AG04449 (cell line): Measurements from ENCODE around the gene NUDT6.
"Not testable (repeated sequence)": the region's sequence is repeated elsewhere in the genome, so short reads cannot be mapped to it uniquely, and the experiment has no call there.

ENCODE experiments used
- CTCF ChIA-PET: fragments of 350-600 bp; formaldehyde crosslinking; extraction: SDS; loops from one replicate; lab custom pipeline; 2021; ENCODE audit warnings: antibody characterized with exemption; lab: Yijun Ruan, JAX
- POLR2A ChIA-PET: fragments of 400-600, 350-600 bp; formaldehyde crosslinking; extraction: SDS; loops from one replicate; lab custom pipeline; 2020; ENCODE audit warnings: antibody characterized with exemption, inconsistent platforms; lab: Yijun Ruan, JAX
- DNase-seq: peaks from one replicate; pipeline ENCODE4 v3.0.0-alpha.2; 2010; ENCODE audit warnings: low read depth, low spot score
- H3K4me3 ChIP-seq: 2 replicates; pipeline ENCODE4 v1.5.1; 2011; ENCODE audit warnings: low read depth, mild to moderate bottlenecking, control low read depth, low read length
- TF ChIP-seq, protein P1 (sequence below): IDR thresholded peaks from one replicate; pipeline ENCODE4 v1.5.1; 2011; ENCODE audit warnings: mild to moderate bottlenecking, moderate library complexity, low read length, control low read depth, inconsistent platforms; ENCODE audit not compliant: insufficient read depth; ENCODE audit errors: missing control alignments

NUDT6 gene

GRCh38 chr4:122946142-122946541, 23.7 kb upstream of the NUDT6 start:
- POLR2A ChIA-PET: no interaction called here
- no peak for DNase-seq
- CTCF ChIA-PET: no interaction called here
- TF ChIP-seq, protein P1, sequence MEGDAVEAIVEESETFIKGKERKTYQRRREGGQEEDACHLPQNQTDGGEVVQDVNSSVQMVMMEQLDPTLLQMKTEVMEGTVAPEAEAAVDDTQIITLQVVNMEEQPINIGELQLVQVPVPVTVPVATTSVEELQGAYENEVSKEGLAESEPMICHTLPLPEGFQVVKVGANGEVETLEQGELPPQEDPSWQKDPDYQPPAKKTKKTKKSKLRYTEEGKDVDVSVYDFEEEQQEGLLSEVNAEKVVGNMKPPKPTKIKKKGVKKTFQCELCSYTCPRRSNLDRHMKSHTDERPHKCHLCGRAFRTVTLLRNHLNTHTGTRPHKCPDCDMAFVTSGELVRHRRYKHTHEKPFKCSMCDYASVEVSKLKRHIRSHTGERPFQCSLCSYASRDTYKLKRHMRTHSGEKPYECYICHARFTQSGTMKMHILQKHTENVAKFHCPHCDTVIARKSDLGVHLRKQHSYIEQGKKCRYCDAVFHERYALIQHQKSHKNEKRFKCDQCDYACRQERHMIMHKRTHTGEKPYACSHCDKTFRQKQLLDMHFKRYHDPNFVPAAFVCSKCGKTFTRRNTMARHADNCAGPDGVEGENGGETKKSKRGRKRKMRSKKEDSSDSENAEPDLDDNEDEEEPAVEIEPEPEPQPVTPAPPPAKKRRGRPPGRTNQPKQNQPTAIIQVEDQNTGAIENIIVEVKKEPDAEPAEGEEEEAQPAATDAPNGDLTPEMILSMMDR: no peak
- H3K4me3 ChIP-seq: no peak overlapping the region

- CTCF ChIA-PET, POLR2A ChIA-PET, H3K4me3 ChIP-seq, DNase-seq: not testable (repeated sequence)
Measured at GRCh38 chr4:122945136-122945535, 22.7 kb upstream of the NUDT6 start.

DNA sequence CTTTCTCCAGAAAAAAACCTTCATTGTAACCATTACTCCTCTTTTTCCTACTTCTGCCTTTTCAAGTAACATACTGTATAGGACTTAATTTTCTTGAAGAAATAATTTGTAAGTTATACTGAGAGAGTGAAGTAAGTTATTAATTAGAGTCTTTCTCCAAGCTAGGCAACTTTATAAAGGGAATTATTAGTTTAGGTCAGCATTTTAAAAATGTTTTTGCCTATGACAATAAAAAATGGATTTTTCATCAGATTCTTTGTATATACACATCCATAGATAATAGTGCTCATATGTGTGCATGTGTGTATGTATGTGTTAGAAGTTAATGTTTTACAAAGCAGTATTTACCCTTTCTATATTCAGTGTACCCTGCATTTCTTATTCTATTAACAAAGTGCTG, 10.4 kb upstream of the NUDT6 start:
- CTCF ChIA-PET: interaction anchor here (0.6 to 5.1 kb wide), 6 partner anchors 174 to 354 kb away, joined by 3 to 72 read pairs (median 9); partner anchors contain the start of gene BBS12
- no peak overlapping the region for H3K4me3 ChIP-seq
- POLR2A ChIA-PET: no interaction called here
- no peak for DNase-seq
- TF ChIP-seq, protein P1: no peak

DNA sequence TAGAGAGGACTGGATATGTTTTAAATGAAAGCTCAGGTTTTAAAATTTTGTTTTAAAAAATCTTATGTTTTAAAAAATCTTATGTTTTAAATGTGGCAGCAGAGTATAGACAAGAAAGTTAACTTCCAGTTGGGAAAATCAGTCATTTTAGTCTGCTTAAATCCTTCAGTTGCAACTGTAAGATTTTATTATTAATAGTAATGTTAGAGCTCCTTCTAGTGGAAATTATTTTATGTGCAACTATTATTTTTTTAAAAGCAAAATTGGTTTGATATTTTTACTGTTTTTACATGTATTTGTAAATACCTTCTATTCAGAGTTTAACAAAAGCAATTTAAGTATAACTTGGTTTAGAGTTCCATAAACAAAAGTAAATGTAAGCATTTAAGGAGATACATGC, 8.5 kb upstream of the NUDT6 start:
- TF ChIP-seq, protein P1: no peak
- no peak for DNase-seq
- no peak overlapping the region for H3K4me3 ChIP-seq
- POLR2A ChIA-PET: no interaction called here
- CTCF ChIA-PET: interaction anchor here (0.7 to 5.1 kb wide), 41 partner anchors 8 to 1331 kb away, joined by 3 to 72 read pairs (median 4); partner anchors contain the start of genes BBS12 and NUDT6

- POLR2A ChIA-PET: no interaction called here
- TF ChIP-seq, protein P1: no peak
- no peak for DNase-seq
- H3K4me3 ChIP-seq: no peak overlapping the region
- CTCF ChIA-PET: interaction anchor here (1.2 to 5.1 kb wide), 11 partner anchors 9 to 351 kb away, joined by 3 to 72 read pairs (median 10); partner anchors contain the start of gene BBS12
Measured at GRCh38 chr4:122928930-122929329, 6.5 kb upstream of the NUDT6 start.

- ChIA-PET CTCF (interaction anchor here (1.2 to 5.8 kb wide), 6 partner anchors 8 to 321 kb away, joined by 3 to 38 read pairs (median 8); no protein-coding TSS in a partner anchor), POLR2A (no interaction called here)
- H3K4me3 ChIP-seq: peak overlapping the region; percentile 79
- TF ChIP-seq, protein P1: no peak
- no peak for DNase-seq
Measured at GRCh38 chr4:122922877-122923511, 597 bp upstream of the NUDT6 start.

DNA sequence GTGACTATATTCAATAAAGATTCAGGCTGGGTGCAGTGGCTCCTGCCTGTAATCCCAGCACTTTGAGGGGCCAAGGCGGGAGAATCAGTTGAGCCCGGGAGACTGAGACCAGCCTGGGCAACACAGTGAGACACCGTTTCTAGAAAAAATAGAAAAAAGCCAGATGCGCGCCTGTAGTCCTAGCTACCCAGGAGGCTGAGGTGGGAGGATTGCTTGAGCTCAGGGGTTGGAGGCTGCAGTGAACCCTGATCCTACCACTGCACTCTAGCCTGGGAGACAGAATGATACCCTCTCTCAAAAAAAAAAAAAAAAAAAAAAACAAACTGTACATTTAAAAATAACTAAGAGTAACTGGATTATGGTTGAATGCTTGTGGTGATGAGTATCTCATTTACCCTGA, 1.1 kb downstream of the NUDT6 start:
- TF ChIP-seq, protein P1: no peak
- no peak for DNase-seq
- ChIA-PET CTCF (interaction anchor here (0.8 to 5.8 kb wide), 11 partner anchors 8 to 319 kb away, joined by 3 to 38 read pairs (median 5); no protein-coding TSS in a partner anchor), POLR2A (interaction anchor here (0.7 kb wide), 1 partner anchor 189 kb away, joined by 4 read pairs; the partner anchor contains the start of gene BBS12)
- H3K4me3 ChIP-seq: peak overlapping the region; percentile 79
